Vagina (tissue), 2 donors: ENCODE measurements around the gene WWP2.

ENCODE experiments used
- CTCF ChIP-seq, 3 experiments: fragments of 450-650 bp in 2 of 3; fragments of 200-600 bp in 1 of 3; sonication (generic) in 1 of 3; IDR thresholded peaks; one replicate each; pipeline ENCODE4 v1.5.1; 2017 to 2019; ENCODE audit warnings: antibody characterized with exemption in 3 of 3, mild to moderate bottlenecking in 2 of 3, moderate library complexity in 2 of 3
- POLR2A ChIP-seq, 2 donors: fragments of 450-650 bp; IDR thresholded peaks; one replicate each; pipeline ENCODE4 v1.6.1; 2017; ENCODE audit warnings: antibody characterized with exemption in 2 of 2, mild to moderate bottlenecking in 2 of 2, moderate library complexity in 2 of 2
- POLR2AphosphoS5 ChIP-seq, 2 donors: sonication (generic); formaldehyde crosslinking; IDR thresholded peaks; one replicate each; pipeline ENCODE4 v1.9.0; 2017; ENCODE audit warnings: antibody characterized with exemption in 2 of 2, mild to moderate bottlenecking in 2 of 2, low read depth in 1 of 2; ENCODE audit not compliant: insufficient read depth in 1 of 2

GRCh38 chr16:69799611-69800031, 37.5 kb downstream of the WWP2 start:
- TF ChIP-seq POLR2A (IDR thresholded peaks at IDR 0.05) (no peak), CTCF (IDR thresholded peaks at IDR 0.05) (no peak), POLR2AphosphoS5 (IDR thresholded peaks at IDR 0.05; ENCODE audit: insufficient read depth in 1 of 2, low read depth in 1 of 2) (no peak)
